IMR-90 (cell line): ENCODE data around the gene HNRNPM. TPM values are rescaled to one million over a fixed set of nuclear protein-coding genes. Genes with fewer than 3 reads are reported as not detected.

Experiments used
- ATAC-seq: fragments of 200-7000 bp; cut with Tn5 transposase; 2 replicates; pipeline ENCODE4 v1.9.1; 2020; ENCODE audit warnings: low read depth, mild to moderate bottlenecking, moderate library complexity
- BruUV-seq: library from RNA; stranded (reverse); fragments of 400-500 nt; replicated peaks from 2 replicates; lab custom pipeline; 2021; lab: Mats Ljungman, UMichigan
- CTCF ChIA-PET: fragments of 300-600 bp; formaldehyde crosslinking; extraction: SDS; loops from one replicate; lab custom pipeline; 2021; ENCODE audit warnings: antibody characterized with exemption; lab: Yijun Ruan, JAX
- POLR2A ChIA-PET: fragments of 300-600 bp; sonication (Branson Sonifier 250); formaldehyde crosslinking; loops from one replicate; lab custom pipeline; 2022; ENCODE audit warnings: antibody characterized with exemption; ENCODE audit not compliant: unreplicated experiment; lab: Charles Lee
- DNase-seq: peaks from one replicate; pipeline ENCODE4 v3.0.0; 2013
- H2AFZ ChIP-seq: replicated peaks from 2 replicates; pipeline ENCODE3; 2013; ENCODE audit warnings: low read length, mild to moderate bottlenecking; ENCODE audit not compliant: poor library complexity
- H2AK5ac ChIP-seq: 2 replicates; pipeline ENCODE4 v1.6.1; 2013; ENCODE audit warnings: low read depth, low read length, inconsistent platforms
- H2AK9ac ChIP-seq: replicated peaks from 2 replicates; pipeline ENCODE3; 2013; ENCODE audit warnings: mild to moderate bottlenecking, low read depth, low read length, moderate library complexity; ENCODE audit not compliant: poor library complexity
- H2BK120ac ChIP-seq: 2 replicates; pipeline ENCODE4 v1.6.1; 2013; ENCODE audit warnings: low read depth, low read length, inconsistent platforms
- H2BK15ac ChIP-seq: 3 replicates; pipeline ENCODE4 v1.6.1; 2013; ENCODE audit warnings: low read depth, low read length, inconsistent platforms
- H2BK20ac ChIP-seq: 2 replicates; pipeline ENCODE4 v1.6.1; 2013; ENCODE audit warnings: low read depth, mild to moderate bottlenecking, inconsistent platforms, low read length, moderate library complexity
- H2BK5ac ChIP-seq: 2 replicates; pipeline ENCODE4 v1.6.1; 2013; ENCODE audit warnings: mild to moderate bottlenecking, low read depth, low read length, inconsistent platforms; ENCODE audit not compliant: poor library complexity, severe bottlenecking
- H3K14ac ChIP-seq: replicated peaks from 2 replicates; pipeline ENCODE4 v1.6.1; 2013; ENCODE audit warnings: low read depth, low read length, inconsistent platforms
- H3K18ac ChIP-seq: 2 replicates; pipeline ENCODE4 v1.6.1; 2013; ENCODE audit warnings: low read depth, low read length, control low read depth
- H3K23ac ChIP-seq: 2 replicates; pipeline ENCODE4 v1.6.1; 2013; ENCODE audit warnings: low read depth, low read length, inconsistent platforms
- H3K27ac ChIP-seq: 2 replicates; pipeline ENCODE4 v1.5.1; 2013; ENCODE audit warnings: mild to moderate bottlenecking, control low read depth, low read length; ENCODE audit not compliant: insufficient read depth
- H3K27me3 ChIP-seq: 2 replicates; pipeline ENCODE4 v1.6.1; 2013; ENCODE audit warnings: low read length; ENCODE audit not compliant: control insufficient read depth, insufficient read depth
- H3K36me3 ChIP-seq: 2 replicates; pipeline ENCODE4 v1.6.1; 2013; ENCODE audit warnings: low read length, mixed read lengths; ENCODE audit not compliant: control insufficient read depth, insufficient read depth
- H3K4ac ChIP-seq: 2 replicates; pipeline ENCODE4 v1.6.1; 2013; ENCODE audit warnings: low read depth, low read length, inconsistent platforms
- H3K4me1 ChIP-seq: 2 replicates; pipeline ENCODE4 v1.6.1; 2013; ENCODE audit warnings: low read length, mixed read lengths; ENCODE audit not compliant: control insufficient read depth, insufficient read depth
- H3K4me2 ChIP-seq: 2 replicates; pipeline ENCODE4 v1.6.1; 2013; ENCODE audit warnings: low read depth, mild to moderate bottlenecking, control low read depth, low read length, moderate library complexity
- H3K4me3 ChIP-seq: 2 replicates; pipeline ENCODE4 v1.5.1; 2013; ENCODE audit warnings: low read depth, mild to moderate bottlenecking, control low read depth, low read length, moderate library complexity; ENCODE audit not compliant: insufficient read depth
- H3K56ac ChIP-seq: 2 replicates; pipeline ENCODE4 v1.6.1; 2013; ENCODE audit warnings: low read length, inconsistent platforms; ENCODE audit not compliant: insufficient read depth; ENCODE audit errors: extremely low read depth
- H3K79me1 ChIP-seq, 2 experiments: 2 replicates each; pipeline ENCODE4 v1.6.1; 2013; ENCODE audit warnings: low read length in 2 of 2, inconsistent platforms in 1 of 2, low read depth in 1 of 2
- H3K9ac ChIP-seq: 2 replicates; pipeline ENCODE4 v1.6.1; 2013; ENCODE audit warnings: low read depth, low read length, control low read depth
- H3K9me1 ChIP-seq: 2 replicates; pipeline ENCODE4 v1.6.1; 2013; ENCODE audit warnings: low read length, inconsistent platforms; ENCODE audit not compliant: insufficient read depth
- H3K9me3 ChIP-seq: 2 replicates; pipeline ENCODE4 v1.6.1; 2013; ENCODE audit warnings: low read length; ENCODE audit not compliant: control insufficient read depth, insufficient read depth
- H4K20me1 ChIP-seq: 2 replicates; pipeline ENCODE4 v1.6.1; 2013; ENCODE audit warnings: low read length, inconsistent platforms; ENCODE audit not compliant: insufficient read depth
- H4K5ac ChIP-seq: 2 replicates; pipeline ENCODE4 v1.6.1; 2013; ENCODE audit warnings: mild to moderate bottlenecking, low read depth, low read length, control low read depth
- H4K8ac ChIP-seq, 2 experiments: 2 replicates each; pipeline ENCODE4 v1.6.1; 2013; ENCODE audit warnings: low read depth in 2 of 2, low read length in 2 of 2, control low read depth in 1 of 2, inconsistent platforms in 1 of 2
- H4K91ac ChIP-seq: 2 replicates; pipeline ENCODE4 v1.6.1; 2013; ENCODE audit warnings: low read depth, low read length, inconsistent platforms; ENCODE audit not compliant: insufficient read depth
- BHLHE40 ChIP-seq: fragments of 150-350 bp; IDR thresholded peaks from 2 replicates; pipeline ENCODE4 v1.6.1; 2016; ENCODE audit warnings: mild to moderate bottlenecking, low read depth, low read length
- CEBPB ChIP-seq: IDR thresholded peaks from 2 replicates; pipeline ENCODE4 v1.6.1; 2012; ENCODE audit warnings: low read depth, low read length, improper control_type of control experiment
- CHD1 ChIP-seq: IDR thresholded peaks from 2 replicates; pipeline ENCODE4 v1.6.1; 2012; ENCODE audit warnings: low read depth, low read length, improper control_type of control experiment
- FOS ChIP-seq: fragments of 150-350 bp; IDR thresholded peaks from 2 replicates; pipeline ENCODE4 v1.6.1; 2016; ENCODE audit warnings: low read depth, low read length
- MAFK ChIP-seq: IDR thresholded peaks from 2 replicates; pipeline ENCODE4 v1.6.1; 2012; ENCODE audit warnings: low read depth, low read length, improper control_type of control experiment
- MAZ ChIP-seq: IDR thresholded peaks from 2 replicates; pipeline ENCODE4 v1.6.1; 2012; ENCODE audit warnings: low read depth, mild to moderate bottlenecking, low read length, improper control_type of control experiment, moderate library complexity, borderline replicate concordance
- MXI1 ChIP-seq: IDR thresholded peaks from 2 replicates; pipeline ENCODE4 v1.6.1; 2012; ENCODE audit warnings: low read depth, mild to moderate bottlenecking, low read length, moderate library complexity, borderline replicate concordance
- NFE2L2 ChIP-seq: fragments of 150-350 bp; IDR thresholded peaks from 2 replicates; pipeline ENCODE4 v1.6.1; 2016; ENCODE audit warnings: low read depth, mild to moderate bottlenecking, low read length
- POLR2A ChIP-seq: IDR thresholded peaks from 2 replicates; pipeline ENCODE4 v1.6.1; 2012; ENCODE audit warnings: mild to moderate bottlenecking, low read depth, low read length
- RAD21 ChIP-seq: IDR thresholded peaks from 2 replicates; pipeline ENCODE4 v1.6.1; 2012; ENCODE audit warnings: low read length, improper control_type of control experiment
- RCOR1 ChIP-seq: IDR thresholded peaks from 2 replicates; pipeline ENCODE4 v1.6.1; 2012; ENCODE audit warnings: mild to moderate bottlenecking, low read length, improper control_type of control experiment; ENCODE audit not compliant: insufficient replicate concordance
- RFX5 ChIP-seq: IDR thresholded peaks from 2 replicates; pipeline ENCODE4 v1.8.0; 2012; ENCODE audit warnings: low read depth, mild to moderate bottlenecking, low read length, moderate library complexity
- SMC3 ChIP-seq: fragments of 150-350 bp; IDR thresholded peaks from 2 replicates; pipeline ENCODE4 v1.6.1; 2016; ENCODE audit warnings: low read depth, mild to moderate bottlenecking, antibody characterized with exemption, low read length, moderate library complexity
- WGBS, 2 experiments: methylation state at CpG; one replicate each; pipeline versions ENCODE4 v1.1.5 to v1.1.7; 2013; ENCODE audit warnings: missing lambda C conversion rate in 2 of 2; ENCODE audit not compliant: insufficient read length in 1 of 2; ENCODE audit errors: extremely low coverage in 2 of 2; 5-methylcytosine and 5-hydroxymethylcytosine counted together
- dilution Hi-C: fragments of 300-500 bp; cut with HindIII; formaldehyde crosslinking; loops from one replicate; pipeline ENCODE4 v1.14.3; 2018; ENCODE audit warnings: low sequenced_read_pairs; ENCODE audit not compliant: unreplicated experiment
- in situ Hi-C: fragments of 300-500 bp; cut with MboI; formaldehyde crosslinking; loops from 3 replicates; pipeline ENCODE4 v1.14.3; 2019; ENCODE audit warnings: low sequenced_read_pairs, inconsistent platforms, mixed read lengths
- intact Hi-C: fragments of 100-400 bp; cut with micrococcal nuclease; formaldehyde crosslinking; loops from 2 replicates; pipeline ENCODE4 v1.10.0; 2022
- polyA plus RNA-seq, 3 experiments: library from polyadenylated mRNA; depleted of rRNA; stranded (reverse); fragments of >200 nt; gene quantifications; 2 replicates each; pipeline ENCODE4 v1.2.3, GENCODE V29; 2012; ENCODE audit warnings: low replicate concordance in 1 of 3
- total RNA-seq: library from RNA; depleted of rRNA; stranded (reverse); fragments of >200 nt; gene quantifications from 2 replicates; pipeline ENCODE4 v1.2.3, GENCODE V29; 2012
- TF ChIP-seq, protein P1 (sequence below): fragments of 150-350 bp; IDR thresholded peaks from 2 replicates; pipeline ENCODE4 v1.6.1; 2017; ENCODE audit warnings: mild to moderate bottlenecking, antibody characterized with exemption, low read length, low read depth
- TF ChIP-seq, protein P2 (sequence below): conservative IDR thresholded peaks from 2 replicates; pipeline ENCODE4 v1.5.1; 2012; ENCODE audit warnings: mild to moderate bottlenecking, low read depth, low read length, improper control_type of control experiment
- TF ChIP-seq, protein P3 (sequence below): fragments of 150-350 bp; IDR thresholded peaks from 2 replicates; pipeline ENCODE4 v1.6.1; 2016; ENCODE audit warnings: low read depth, mild to moderate bottlenecking, low read length, moderate library complexity, borderline replicate concordance

HNRNPM gene
- total and polyA plus RNA-seq, 2 of the 4 experiments (the other 2 are of a cell fraction) = 75.6 to 197 TPM

DNA sequence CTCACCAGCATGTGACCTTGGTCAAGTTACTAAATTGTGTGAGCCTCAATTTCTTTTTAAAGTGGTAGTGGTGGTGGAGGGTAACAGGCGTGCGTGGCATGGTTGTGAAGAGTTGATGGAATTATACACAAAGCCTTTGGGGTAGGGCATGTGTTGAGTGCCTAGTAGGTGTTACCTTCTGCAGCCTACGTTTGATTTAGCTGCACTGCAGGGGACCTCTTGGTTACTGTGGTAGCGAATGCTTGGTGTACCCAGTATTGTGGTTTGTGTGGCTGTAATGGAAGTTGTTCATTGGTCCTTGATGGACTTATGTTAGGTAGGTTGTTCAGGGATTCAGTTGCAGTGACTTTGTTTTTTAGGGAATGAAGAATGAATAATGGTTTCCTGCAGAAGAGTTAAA lies 33.1 kb downstream of the HNRNPM start:
- H3K4ac ChIP-seq = no peak overlapping the region; the same call in 1 of the 2 replicates
- peaks cover 55% of the 10 kb centered on the region for H3K36me3 ChIP-seq
- H4K91ac ChIP-seq = no peak overlapping the region
- intact Hi-C loops (no loop called here), dilution Hi-C loops (no loop called here), in situ Hi-C loops (no loop called here)
- no peaks in the 10 kb centered on the region for H3K9me3 ChIP-seq
- H3K9me1 ChIP-seq = peaks cover 27% of the 10 kb centered on the region
- H2BK15ac ChIP-seq = no peak overlapping the region
- H2AFZ ChIP-seq = no peak overlapping the region
- H4K20me1 ChIP-seq = peaks cover 83% of the 10 kb centered on the region
- CTCF ChIA-PET = no interaction called here
- H3K23ac ChIP-seq = 0 out of 2 replicates have a peak overlapping the region, but pooled peaks have one; percentile 18
- H4K8ac ChIP-seq = no peak overlapping the region
- peaks cover 5% of the 10 kb centered on the region for H3K4me1 ChIP-seq
- 94% methylated on average over 4 of the region's 4 CpGs; no CpG with 5 or more reads in 1 of the 2 experiments for WGBS, 2 experiments
- POLR2A ChIA-PET = no interaction called here
- H2AK9ac ChIP-seq = peak overlapping the region; percentile 33
- no peak overlapping the region for H3K9ac ChIP-seq
- no peak overlapping the region for H3K56ac ChIP-seq
- no peak overlapping the region for H3K18ac ChIP-seq
- H2AK5ac ChIP-seq = no peak overlapping the region
- no peak overlapping the region for H4K5ac ChIP-seq
- DNase-seq (no peak), ATAC-seq (no peak)
- H3K4me2 ChIP-seq = no peak overlapping the region
- no TSS peak for BruUV-seq
- H2BK120ac ChIP-seq = no peak overlapping the region
- H3K79me1 ChIP-seq = peaks cover 29 to 85% of the 10 kb centered on the region in 2 experiments
- TF ChIP-seq RCOR1 (no peak), POLR2A (no peak), CEBPB (no peak), BHLHE40 (no peak), MAZ (no peak), MAFK (no peak), MXI1 (no peak), RAD21 (no peak), SMC3 (no peak), NFE2L2 (no peak), CHD1 (no peak), FOS (no peak), RFX5 (no peak)
- TF ChIP-seq, protein P1, sequence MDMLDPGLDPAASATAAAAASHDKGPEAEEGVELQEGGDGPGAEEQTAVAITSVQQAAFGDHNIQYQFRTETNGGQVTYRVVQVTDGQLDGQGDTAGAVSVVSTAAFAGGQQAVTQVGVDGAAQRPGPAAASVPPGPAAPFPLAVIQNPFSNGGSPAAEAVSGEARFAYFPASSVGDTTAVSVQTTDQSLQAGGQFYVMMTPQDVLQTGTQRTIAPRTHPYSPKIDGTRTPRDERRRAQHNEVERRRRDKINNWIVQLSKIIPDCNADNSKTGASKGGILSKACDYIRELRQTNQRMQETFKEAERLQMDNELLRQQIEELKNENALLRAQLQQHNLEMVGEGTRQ = no peak
- TF ChIP-seq, protein P2, sequence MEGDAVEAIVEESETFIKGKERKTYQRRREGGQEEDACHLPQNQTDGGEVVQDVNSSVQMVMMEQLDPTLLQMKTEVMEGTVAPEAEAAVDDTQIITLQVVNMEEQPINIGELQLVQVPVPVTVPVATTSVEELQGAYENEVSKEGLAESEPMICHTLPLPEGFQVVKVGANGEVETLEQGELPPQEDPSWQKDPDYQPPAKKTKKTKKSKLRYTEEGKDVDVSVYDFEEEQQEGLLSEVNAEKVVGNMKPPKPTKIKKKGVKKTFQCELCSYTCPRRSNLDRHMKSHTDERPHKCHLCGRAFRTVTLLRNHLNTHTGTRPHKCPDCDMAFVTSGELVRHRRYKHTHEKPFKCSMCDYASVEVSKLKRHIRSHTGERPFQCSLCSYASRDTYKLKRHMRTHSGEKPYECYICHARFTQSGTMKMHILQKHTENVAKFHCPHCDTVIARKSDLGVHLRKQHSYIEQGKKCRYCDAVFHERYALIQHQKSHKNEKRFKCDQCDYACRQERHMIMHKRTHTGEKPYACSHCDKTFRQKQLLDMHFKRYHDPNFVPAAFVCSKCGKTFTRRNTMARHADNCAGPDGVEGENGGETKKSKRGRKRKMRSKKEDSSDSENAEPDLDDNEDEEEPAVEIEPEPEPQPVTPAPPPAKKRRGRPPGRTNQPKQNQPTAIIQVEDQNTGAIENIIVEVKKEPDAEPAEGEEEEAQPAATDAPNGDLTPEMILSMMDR = no peak
- TF ChIP-seq, protein P3, sequence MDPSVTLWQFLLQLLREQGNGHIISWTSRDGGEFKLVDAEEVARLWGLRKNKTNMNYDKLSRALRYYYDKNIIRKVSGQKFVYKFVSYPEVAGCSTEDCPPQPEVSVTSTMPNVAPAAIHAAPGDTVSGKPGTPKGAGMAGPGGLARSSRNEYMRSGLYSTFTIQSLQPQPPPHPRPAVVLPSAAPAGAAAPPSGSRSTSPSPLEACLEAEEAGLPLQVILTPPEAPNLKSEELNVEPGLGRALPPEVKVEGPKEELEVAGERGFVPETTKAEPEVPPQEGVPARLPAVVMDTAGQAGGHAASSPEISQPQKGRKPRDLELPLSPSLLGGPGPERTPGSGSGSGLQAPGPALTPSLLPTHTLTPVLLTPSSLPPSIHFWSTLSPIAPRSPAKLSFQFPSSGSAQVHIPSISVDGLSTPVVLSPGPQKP = no peak
- no peak overlapping the region for H2BK20ac ChIP-seq
- no peak overlapping the region for H3K4me3 ChIP-seq
- no peak overlapping the region for H2BK5ac ChIP-seq
- no peaks in the 10 kb centered on the region for H3K27me3 ChIP-seq
- H3K14ac ChIP-seq = no peak overlapping the region
- H3K27ac ChIP-seq = no peak overlapping the region
